ENCODE measurements around the gene REEP1. TPM values are rescaled to one million over a fixed set of nuclear protein-coding genes. Genes with fewer than 3 reads are reported as not detected.

Gene REEP1
- total RNA-seq, 1 experiment from 2014 or later: 3.6 TPM

DNA sequence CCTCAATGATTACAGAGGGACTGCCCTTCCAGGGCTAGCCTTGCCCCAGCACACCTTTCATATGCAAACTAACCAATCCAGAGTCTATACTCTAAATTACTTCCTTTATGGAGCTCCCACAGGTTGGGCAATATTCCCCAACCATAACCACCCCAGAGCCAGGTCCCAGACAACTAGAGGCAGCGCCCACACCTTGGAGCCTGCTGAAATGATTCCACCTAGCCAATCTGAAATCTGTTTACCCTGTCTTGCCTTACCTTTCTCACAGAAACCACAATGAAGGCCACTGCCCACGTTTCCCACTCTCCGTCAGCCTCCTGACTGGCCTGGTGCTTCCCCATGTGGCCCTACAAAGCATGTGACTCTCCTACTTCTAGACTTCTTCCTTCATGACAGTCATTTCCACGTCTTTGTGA, 62.0 kb downstream of the REEP1 start:
- no TSS peak for BruUV-seq (replicated peaks)
- POLR2A ChIA-PET (ENCODE audit: low non-redundant PET): no interaction called here
- Histone ChIP-seq H3K27me3 (replicated peaks; ENCODE audit: insufficient read depth, low read depth, low read length, poor library complexity) (no peaks in the 10 kb centered on the region), H3K27ac (ENCODE audit: low read depth, low read length, poor library complexity, severe bottlenecking) (no peak overlapping the region), H3K36me3 (ENCODE audit: insufficient read depth, low read length, poor library complexity, severe bottlenecking) (no peaks in the 10 kb centered on the region), H3K9me3 (ENCODE audit: low read depth, low read length, poor library complexity, severe bottlenecking) (peaks cover 13% of the 10 kb centered on the region), H3K4me1 (ENCODE audit: insufficient read depth, low read length, poor library complexity, severe bottlenecking) (no peaks in the 10 kb centered on the region), H3K4me3 (ENCODE audit: low read depth, low read length, poor library complexity, severe bottlenecking) (no peak overlapping the region)
- CTCF ChIA-PET: no interaction called here
- intact Hi-C loops (cut with micrococcal nuclease; ENCODE audit: unreplicated experiment): no loop called here
- TF ChIP-seq, protein P1, sequence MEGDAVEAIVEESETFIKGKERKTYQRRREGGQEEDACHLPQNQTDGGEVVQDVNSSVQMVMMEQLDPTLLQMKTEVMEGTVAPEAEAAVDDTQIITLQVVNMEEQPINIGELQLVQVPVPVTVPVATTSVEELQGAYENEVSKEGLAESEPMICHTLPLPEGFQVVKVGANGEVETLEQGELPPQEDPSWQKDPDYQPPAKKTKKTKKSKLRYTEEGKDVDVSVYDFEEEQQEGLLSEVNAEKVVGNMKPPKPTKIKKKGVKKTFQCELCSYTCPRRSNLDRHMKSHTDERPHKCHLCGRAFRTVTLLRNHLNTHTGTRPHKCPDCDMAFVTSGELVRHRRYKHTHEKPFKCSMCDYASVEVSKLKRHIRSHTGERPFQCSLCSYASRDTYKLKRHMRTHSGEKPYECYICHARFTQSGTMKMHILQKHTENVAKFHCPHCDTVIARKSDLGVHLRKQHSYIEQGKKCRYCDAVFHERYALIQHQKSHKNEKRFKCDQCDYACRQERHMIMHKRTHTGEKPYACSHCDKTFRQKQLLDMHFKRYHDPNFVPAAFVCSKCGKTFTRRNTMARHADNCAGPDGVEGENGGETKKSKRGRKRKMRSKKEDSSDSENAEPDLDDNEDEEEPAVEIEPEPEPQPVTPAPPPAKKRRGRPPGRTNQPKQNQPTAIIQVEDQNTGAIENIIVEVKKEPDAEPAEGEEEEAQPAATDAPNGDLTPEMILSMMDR (conservative IDR thresholded peaks at IDR 0.05; ENCODE audit: low read depth, low read length): no peak
- no peak for TF ChIP-seq EZH2 (IDR thresholded peaks at IDR 0.05; ENCODE audit: borderline replicate concordance, low read depth, low read length, poor library complexity, severe bottlenecking)
- DNase-seq (ENCODE audit: low spot score): no peak

DNA sequence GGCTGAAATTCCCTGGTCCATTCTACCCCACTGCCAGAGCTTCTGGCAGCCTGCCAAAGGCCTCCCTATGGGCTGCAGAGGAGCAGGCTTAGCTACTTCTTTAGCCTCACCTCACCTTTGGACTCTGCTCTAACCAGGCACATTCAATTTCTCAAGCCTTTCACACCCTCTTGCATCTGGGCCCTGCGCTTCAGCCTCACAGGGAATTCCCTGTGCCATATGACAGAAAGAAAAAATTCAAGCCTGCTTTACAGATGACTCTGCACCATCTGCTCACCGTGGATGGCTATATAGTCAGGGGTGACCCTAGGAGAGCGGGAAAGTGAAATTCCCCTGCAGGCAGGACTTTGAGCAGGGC, 62.5 kb downstream of the REEP1 start:
- POLR2A ChIA-PET (ENCODE audit: low non-redundant PET): no interaction called here

DNA sequence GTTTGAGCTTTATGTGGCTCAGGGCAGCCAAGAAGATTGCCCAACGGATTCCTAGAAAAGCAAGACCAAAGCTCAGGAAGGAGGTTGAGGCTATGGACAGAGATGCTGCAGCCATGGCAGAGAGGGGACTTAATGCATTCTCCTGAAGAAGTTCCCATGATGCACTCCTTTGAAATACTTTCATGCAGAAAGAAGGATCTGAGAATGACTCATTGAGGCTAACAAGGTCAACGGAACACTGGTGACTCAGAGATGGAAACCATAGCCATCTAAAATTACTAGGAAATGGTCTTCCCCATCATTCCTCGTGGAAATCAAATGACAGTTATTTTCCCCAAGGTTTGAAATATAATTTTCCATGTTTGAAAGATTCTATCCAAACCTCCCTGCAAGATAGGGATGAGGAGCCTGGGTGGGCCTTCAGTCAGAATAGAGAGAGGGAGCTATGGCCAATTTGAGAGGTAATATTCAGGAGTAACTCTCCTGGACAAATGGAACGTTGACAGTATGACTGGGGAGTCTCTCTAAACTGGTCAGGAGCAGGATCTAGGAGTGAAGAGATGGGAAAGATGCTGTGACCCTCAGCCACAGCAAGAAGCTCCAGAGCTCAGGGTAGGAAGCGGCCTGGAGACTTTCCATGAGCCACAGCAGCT, 63.0 kb downstream of the REEP1 start:
- DNase-seq (ENCODE audit: low spot score): no peak
- Histone ChIP-seq H3K9me3 (ENCODE audit: low read depth, low read length, poor library complexity, severe bottlenecking) (peaks cover 13% of the 10 kb centered on the region), H3K27ac (ENCODE audit: low read depth, low read length, poor library complexity, severe bottlenecking) (no peak overlapping the region), H3K4me1 (ENCODE audit: insufficient read depth, low read length, poor library complexity, severe bottlenecking) (no peaks in the 10 kb centered on the region), H3K27me3 (replicated peaks; ENCODE audit: insufficient read depth, low read depth, low read length, poor library complexity) (no peaks in the 10 kb centered on the region), H3K36me3 (ENCODE audit: insufficient read depth, low read length, poor library complexity, severe bottlenecking) (no peaks in the 10 kb centered on the region), H3K4me3 (ENCODE audit: low read depth, low read length, poor library complexity, severe bottlenecking) (no peak overlapping the region)
- intact Hi-C loops (cut with micrococcal nuclease; ENCODE audit: unreplicated experiment): no loop called here
- TF ChIP-seq, protein P1 (conservative IDR thresholded peaks at IDR 0.05; ENCODE audit: low read depth, low read length): no peak
- TF ChIP-seq EZH2 (IDR thresholded peaks at IDR 0.05; ENCODE audit: borderline replicate concordance, low read depth, low read length, poor library complexity, severe bottlenecking): no peak
- CTCF ChIA-PET: no interaction called here
- BruUV-seq (replicated peaks): no TSS peak
- POLR2A ChIA-PET (ENCODE audit: low non-redundant PET): no interaction called here

More for the DNA sequence above, 62.5 kb downstream of the REEP1 start:
- Histone ChIP-seq H3K9me3 (ENCODE audit: low read depth, low read length, poor library complexity, severe bottlenecking) (peaks cover 13% of the 10 kb centered on the region), H3K4me1 (ENCODE audit: insufficient read depth, low read length, poor library complexity, severe bottlenecking) (no peaks in the 10 kb centered on the region), H3K27me3 (replicated peaks; ENCODE audit: insufficient read depth, low read depth, low read length, poor library complexity) (no peaks in the 10 kb centered on the region), H3K36me3 (ENCODE audit: insufficient read depth, low read length, poor library complexity, severe bottlenecking) (no peaks in the 10 kb centered on the region), H3K27ac (ENCODE audit: low read depth, low read length, poor library complexity, severe bottlenecking) (no peak overlapping the region), H3K4me3 (ENCODE audit: low read depth, low read length, poor library complexity, severe bottlenecking) (no peak overlapping the region)
- CTCF ChIA-PET: no interaction called here
- no TSS peak for BruUV-seq (replicated peaks)
- no peak for DNase-seq (ENCODE audit: low spot score)
- intact Hi-C loops (cut with micrococcal nuclease; ENCODE audit: unreplicated experiment): no loop called here
- TF ChIP-seq EZH2 (IDR thresholded peaks at IDR 0.05; ENCODE audit: borderline replicate concordance, low read depth, low read length, poor library complexity, severe bottlenecking): no peak
- TF ChIP-seq, protein P1 (conservative IDR thresholded peaks at IDR 0.05; ENCODE audit: low read depth, low read length): no peak
